AG09309 (cell line): ENCODE measurements around the gene C19orf25.

Experiments used
- DNase-seq: peaks from one replicate; pipeline ENCODE4 v3.0.0-alpha.2; 2010; ENCODE audit warnings: low read depth
- H3K4me3 ChIP-seq: 2 replicates; pipeline ENCODE4 v1.5.1; 2011; ENCODE audit warnings: mild to moderate bottlenecking, low read depth, low read length, moderate library complexity; ENCODE audit not compliant: control insufficient read depth
- TF ChIP-seq, protein P1 (sequence below): IDR thresholded peaks from 2 replicates; pipeline ENCODE4 v1.5.1; 2011; ENCODE audit warnings: mild to moderate bottlenecking, low read depth, low read length, inconsistent platforms; ENCODE audit not compliant: insufficient read depth, control insufficient read depth; ENCODE audit errors: missing control alignments

The C19orf25 gene

DNA sequence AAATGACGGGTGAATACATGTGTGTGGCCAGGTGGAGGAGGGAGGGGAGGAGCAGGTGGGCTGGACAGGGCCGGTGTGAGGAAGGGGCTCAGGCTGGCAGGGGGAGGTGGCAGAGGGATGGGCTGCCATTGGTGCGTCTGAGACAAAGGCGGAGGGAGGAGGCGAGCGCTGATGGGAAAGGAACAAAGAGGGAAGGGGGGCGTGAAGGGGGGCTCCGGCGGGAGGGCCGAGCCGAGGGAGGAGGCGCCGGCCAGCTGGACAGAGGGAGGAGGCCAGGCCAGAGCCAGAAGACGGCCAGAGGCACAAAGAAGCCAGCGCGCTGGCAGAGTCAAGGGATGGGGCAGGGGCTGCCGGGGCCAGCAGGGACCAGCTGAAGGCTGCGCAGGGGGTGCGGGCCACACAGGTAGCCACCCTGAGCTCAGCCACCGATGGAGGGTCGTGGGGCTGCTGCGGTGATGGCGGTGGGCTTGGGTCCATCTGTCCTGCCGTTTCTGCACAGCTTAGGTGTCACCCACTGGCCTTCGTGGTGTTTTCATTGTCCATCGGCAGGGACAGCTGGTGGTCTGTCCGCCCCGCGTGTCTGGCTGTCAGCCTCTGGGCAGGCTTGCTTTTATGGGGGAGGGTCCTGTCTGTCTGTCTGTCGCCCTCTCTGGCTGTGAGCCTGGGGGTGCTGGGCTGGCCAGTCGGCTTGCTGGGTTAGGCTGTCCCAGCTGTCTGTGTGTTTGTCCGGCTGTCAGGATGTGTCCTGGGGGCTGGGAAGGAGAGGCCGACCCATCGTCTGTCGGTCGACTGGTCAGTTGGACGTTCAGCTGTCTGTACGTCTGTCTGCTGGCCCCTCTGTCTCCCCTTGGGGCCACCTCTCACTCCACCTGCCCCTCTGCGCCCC, 26.9 kb downstream of the C19orf25 start:
- TF ChIP-seq, protein P1, sequence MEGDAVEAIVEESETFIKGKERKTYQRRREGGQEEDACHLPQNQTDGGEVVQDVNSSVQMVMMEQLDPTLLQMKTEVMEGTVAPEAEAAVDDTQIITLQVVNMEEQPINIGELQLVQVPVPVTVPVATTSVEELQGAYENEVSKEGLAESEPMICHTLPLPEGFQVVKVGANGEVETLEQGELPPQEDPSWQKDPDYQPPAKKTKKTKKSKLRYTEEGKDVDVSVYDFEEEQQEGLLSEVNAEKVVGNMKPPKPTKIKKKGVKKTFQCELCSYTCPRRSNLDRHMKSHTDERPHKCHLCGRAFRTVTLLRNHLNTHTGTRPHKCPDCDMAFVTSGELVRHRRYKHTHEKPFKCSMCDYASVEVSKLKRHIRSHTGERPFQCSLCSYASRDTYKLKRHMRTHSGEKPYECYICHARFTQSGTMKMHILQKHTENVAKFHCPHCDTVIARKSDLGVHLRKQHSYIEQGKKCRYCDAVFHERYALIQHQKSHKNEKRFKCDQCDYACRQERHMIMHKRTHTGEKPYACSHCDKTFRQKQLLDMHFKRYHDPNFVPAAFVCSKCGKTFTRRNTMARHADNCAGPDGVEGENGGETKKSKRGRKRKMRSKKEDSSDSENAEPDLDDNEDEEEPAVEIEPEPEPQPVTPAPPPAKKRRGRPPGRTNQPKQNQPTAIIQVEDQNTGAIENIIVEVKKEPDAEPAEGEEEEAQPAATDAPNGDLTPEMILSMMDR, result no peak
- H3K4me3 ChIP-seq, result no peak overlapping the region
- DNase-seq, result no peak

GRCh38 chr19:1450735-1451731, 28.0 kb downstream of the C19orf25 start:
- TF ChIP-seq, protein P1, result no peak
- H3K4me3 ChIP-seq, result no peak overlapping the region
- no peak for DNase-seq

DNA sequence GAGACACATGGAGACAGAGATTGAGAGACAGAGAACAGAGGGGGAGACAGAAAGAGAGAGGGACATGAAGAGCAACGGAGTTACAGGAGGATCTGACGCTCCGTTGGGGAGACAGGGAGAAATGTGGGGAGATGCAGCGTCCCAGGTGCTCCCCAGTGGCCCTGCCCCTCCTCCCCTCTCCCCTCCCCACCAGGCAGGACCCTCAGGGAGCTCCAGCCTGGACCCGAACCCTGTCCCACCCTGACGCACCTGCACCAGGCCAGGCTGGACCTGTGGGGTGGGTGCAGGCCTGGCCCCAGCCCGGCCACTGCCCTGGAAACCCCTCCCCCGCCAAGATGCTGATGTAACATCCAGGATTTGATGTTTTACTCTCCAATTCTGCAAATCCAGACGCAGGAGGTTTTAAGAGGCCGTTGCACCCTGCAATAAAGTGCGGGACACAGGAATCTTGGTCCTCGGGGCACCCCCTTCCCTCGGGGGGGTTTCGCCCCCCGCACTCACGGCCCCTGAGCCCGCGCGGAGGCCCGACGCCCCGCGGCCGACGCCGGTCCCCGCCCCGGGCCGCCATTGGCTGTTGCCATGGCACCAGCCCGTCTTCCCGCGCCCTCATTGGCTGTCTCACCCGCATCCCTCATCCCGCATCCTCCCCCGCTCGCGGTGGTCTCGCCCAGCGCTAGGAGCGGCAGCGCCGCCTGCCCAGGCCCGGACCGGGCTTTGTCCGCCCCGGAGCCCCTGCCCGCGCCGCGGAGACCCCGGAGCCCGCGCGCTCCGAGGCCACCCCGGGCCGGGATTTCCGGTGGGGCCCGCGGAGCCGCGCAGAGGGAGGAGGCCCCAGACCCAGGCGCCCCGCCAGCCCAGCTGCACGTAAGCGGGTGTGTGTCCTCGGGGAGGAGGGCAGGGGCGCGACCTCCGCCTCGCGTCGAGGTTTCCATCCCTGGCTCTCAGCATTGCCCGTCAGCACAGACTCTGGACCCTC, 29.3 kb downstream of the C19orf25 start, which contains the start of gene APC2:
APC2 (plus strand) TSS at position 655 of the 976 bp plus-strand sequence. CDS start 2,881 bp downstream, outside the sequence.
- no peak for DNase-seq
- H3K4me3 ChIP-seq, result peak within 1 kb of the TSS; percentile 36
- TF ChIP-seq, protein P1, result no peak

GRCh38 chr19:1447944-1448343, 31.1 kb downstream of the C19orf25 start:
- DNase-seq, result no peak
- no peak overlapping the region for H3K4me3 ChIP-seq
- TF ChIP-seq, protein P1, result no peak

DNA sequence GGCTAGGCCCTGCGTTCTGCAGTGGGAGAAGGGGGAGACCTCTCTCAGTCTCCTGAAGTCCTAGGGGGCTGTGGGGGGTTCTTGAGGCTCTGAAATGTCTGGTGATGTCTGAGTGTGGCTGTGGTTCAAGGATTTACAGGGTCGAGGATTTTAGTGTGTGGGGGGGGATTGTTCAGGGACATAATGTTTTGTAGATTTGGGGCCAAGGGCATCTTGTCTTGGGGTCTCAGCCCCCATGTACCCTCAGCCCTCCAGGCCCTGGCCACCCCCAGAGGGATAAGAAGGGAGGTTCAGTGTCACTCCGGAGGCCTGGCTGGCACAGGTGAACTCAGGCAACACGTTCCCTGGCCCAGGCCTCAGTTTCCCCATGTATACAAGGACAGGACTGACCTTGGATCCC, 31.5 kb downstream of the C19orf25 start:
- DNase-seq, result no peak
- TF ChIP-seq, protein P1, result no peak
- H3K4me3 ChIP-seq, result no peak overlapping the region
